ENCODE data around the gene DAAM1. TPM values are rescaled to one million over a fixed set of nuclear protein-coding genes. Genes with fewer than 3 reads are reported as not detected.

The DAAM1 gene
- polyA plus RNA-seq, 1 donor: 67.7 TPM

GRCh38 chr14:59339524-59340330, 151.3 kb downstream of the DAAM1 start:
- DNase-seq: no peak

- DNase-seq: no peak
Measured at GRCh38 chr14:59341858-59342477, 153.5 kb downstream of the DAAM1 start.

DNA sequence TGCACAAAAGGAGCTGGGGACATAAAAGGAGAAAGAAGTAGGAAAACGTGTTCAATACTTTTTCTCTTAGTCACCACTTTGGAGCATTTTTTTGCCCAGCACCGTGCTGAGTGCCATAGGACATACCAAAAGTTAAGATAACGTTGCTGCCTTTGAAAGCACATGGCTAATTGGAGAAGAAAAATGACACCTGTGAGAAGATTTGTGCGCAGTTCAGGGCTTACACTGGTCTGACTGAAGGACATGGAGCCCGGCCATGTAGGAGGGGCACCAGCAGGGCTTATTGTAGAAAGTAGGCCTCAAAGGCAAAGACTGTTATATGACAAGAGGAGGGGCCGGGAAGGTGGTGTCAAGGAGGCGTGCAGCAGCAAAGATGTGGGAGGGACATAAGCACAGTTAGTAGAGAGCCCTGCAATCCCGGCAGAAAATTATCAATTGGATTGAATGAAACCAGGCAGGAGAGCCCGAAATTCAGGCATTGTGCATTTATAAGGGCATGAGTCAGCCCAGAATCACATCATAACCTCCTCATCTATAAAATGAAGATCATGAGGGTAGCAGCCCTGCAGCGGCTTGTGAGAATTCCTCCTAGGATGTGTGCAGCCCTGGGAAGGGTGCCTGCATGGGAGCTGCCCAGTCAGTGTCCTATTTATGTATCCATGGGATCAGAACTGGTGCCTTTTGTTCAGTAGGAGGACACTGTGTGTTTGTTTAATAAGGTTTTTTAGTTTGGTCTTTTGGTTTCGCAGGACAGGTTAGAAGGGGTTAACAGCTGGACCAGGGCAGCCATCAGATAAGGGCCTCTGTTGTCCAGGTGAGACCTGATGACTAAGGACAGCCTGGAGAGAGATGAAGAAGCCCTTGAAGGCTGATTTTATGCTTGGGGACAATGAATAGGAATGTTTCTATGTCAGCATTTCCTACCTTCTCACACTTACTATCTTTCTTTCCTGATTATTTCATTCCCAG, 154.3 kb downstream of the DAAM1 start:
- DNase-seq: no peak

DNA sequence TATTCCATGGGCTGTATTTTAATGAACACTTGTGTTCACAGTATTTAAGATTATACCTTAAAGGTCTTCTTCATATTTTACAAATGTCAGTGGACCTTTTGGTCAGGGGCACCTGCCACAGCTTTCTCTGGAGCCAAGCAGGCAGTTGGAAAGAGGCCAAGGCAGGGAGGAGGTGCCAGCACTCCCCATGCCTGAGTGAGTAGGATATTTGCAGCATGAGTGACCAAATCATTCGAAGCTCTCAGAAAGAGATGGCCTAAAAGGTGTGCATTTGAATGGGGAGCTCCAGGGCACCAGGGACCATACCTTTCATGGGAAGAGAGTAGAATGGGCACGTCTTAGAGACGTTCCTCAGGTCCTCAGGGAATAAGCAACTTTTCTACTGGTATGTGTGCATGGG, 155.1 kb downstream of the DAAM1 start:
- peak; percentile 59 for DNase-seq

DNA sequence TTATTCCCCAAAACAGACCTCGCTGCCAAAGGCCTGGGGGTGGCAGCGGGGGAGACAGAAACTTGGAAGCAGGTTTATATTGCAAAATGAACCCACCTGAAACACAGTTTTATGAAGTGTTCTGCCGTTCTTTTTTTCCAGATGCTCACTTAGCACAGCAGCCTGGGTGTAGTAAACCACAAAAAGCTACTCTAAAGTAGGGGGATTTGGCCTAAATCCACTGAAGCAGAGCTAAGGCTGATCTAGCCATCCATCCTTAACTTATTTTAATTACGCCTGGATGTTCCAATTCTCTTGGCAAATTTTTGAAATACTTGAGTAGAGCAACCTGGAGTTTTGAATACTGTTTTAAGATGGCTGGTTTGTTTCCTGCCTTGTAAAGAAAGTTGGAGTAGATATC, 155.5 kb downstream of the DAAM1 start:
- no peak for DNase-seq

- DNase-seq: no peak
Measured at GRCh38 chr14:59344691-59345455, 156.4 kb downstream of the DAAM1 start.

- DNase-seq: no peak
Measured at GRCh38 chr14:59346329-59346728, 157.9 kb downstream of the DAAM1 start.

- no peak for DNase-seq
Measured at GRCh38 chr14:59346796-59347510, 158.5 kb downstream of the DAAM1 start.

DNA sequence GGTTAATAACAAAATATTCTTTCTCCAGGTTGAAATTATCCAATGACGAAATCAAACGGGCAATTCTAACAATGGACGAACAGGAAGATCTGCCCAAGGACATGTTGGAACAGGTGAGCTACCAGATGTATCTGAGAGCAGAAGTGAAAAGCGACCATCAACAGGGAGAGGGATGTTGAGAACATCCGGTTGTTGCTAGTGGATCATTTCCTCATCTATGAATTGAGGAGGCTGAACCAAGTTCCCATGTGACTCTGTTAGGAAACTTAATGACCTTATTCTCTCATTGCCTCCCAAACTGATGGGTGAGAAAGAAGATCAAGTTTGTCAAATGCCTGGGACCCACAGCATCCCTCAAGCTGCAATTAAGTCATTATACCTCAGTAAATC, 159.0 kb downstream of the DAAM1 start:
- no peak for DNase-seq

DNA sequence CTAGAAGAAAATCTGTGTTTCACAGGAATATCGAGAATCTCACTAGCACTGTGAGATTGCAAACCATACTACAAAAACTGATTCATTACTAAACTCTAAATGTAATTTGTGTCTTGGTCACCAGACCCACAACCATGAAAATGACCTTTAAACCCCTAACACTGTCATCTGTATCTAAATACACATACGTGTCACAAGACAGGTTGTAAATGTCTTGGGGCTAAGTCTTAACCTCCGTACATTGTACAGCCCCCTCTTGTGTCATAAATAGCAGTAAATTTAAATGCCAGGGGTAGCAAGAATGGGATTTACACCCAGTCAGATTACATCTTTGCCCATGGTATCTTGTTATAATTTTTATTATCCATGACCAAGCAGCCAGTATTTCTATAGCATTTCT, 159.4 kb downstream of the DAAM1 start:
- DNase-seq: no peak

DNA sequence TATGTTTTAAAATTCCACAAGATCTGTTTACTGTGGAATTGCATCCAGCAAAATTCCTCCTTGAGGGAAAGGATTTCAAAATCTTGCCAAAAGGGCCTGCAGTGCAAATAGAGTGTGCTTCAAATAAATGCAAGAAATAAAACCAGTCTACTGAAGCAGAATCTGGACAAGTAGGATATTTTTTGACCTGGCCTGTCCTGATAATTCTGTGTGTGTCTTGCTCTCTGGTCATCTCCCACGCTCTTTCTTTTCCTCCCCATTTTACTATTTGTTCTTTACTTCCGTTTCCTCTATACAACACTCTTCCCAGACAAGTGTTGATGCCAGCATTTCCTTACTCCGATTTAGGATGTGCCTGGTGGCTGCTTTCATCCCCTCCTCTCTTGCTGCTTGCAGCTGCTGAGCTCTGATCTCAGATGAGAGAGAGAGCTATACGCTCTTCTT, 160.8 kb downstream of the DAAM1 start:
- DNase-seq: no peak

GRCh38 chr14:59352961-59353360, 164.5 kb downstream of the DAAM1 start:
- no peak for DNase-seq

- no peak for DNase-seq
Measured at GRCh38 chr14:59354666-59355065, 166.2 kb downstream of the DAAM1 start.

DNA sequence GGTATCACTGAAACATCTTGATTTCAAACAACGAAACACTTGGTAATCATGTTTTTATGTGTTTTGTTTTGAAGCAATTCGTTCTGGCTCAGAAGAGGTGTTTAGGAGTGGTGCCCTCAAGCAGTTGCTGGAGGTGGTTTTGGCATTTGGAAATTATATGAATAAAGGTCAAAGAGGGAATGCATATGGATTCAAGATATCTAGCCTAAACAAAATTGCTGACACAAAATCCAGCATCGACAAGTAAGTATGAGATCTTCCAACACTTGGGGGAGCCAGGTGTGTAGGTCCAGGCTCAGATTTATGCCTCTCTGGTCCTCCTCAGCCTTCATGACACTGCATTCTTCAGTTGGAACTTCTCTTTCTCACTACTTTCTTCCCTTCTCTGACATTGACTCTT, 166.6 kb downstream of the DAAM1 start:
- DNase-seq: no peak

DNA sequence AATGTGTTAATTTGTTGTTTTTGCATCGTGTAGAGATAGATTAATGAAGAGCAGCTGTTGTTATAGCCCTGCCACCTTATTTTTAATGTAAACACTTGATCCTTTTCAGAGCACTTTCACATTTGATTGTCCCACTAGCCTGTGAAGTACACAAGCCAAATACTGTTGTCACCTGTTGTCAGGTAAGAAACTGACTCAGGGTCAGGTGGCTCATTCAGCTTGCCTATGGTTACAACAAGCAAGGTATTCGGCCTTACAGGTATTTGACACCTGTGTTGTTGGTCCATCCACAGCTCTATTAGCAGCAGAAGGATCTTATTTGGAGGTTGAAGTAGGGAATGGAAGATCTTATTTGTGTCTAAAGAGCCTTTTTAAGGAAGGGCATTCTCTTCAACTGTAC, 167.8 kb downstream of the DAAM1 start:
- DNase-seq: no peak

DNA sequence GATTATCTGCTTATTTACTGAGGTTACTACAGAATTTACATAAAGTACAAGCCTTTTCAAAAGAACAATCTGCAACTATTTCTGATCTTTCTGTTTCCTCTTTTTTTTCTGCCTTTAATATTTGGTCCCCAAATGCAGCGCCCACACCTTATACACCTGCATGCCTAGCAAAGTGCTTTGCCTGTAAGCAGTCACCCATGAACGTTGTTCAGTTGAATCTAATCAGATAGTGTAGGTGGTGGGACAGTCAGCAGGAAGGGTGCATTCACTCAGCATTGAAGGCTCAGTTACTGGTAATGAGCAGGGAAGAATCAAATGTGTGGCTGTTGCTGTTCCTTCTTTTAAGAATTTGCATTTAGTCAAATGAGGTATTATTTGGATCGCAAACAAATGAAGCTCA, 168.3 kb downstream of the DAAM1 start:
- DNase-seq: no peak

DNA sequence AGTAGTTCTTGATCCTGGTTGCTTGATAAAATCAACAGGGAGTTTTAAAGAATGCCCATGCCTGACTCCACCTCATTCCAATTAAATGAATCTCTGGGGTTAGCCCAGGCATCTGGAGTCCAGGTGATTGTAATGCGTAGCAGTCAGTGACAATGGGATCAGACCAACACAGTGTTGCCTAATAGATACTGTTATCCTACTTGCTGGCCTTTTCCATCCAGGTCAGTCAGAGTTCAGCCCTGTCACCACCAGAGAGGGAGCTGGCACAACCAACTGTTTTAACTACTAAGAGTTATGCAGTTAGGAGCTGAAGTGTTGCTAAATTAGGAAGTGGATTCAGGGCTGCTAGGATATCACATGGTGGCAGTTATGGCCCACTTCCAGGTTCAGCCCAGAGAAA, 169.6 kb downstream of the DAAM1 start:
- no peak for DNase-seq

GRCh38 chr14:59358784-59359183, 170.3 kb downstream of the DAAM1 start:
- DNase-seq: no peak

GRCh38 chr14:59359431-59360124, 171.1 kb downstream of the DAAM1 start:
- DNase-seq: no peak

GRCh38 chr14:59360233-59360632, 171.8 kb downstream of the DAAM1 start:
- DNase-seq: no peak
